ENCODE measurements around the gene COL6A2. TPM values are rescaled to one million over a fixed set of nuclear protein-coding genes. Genes with fewer than 3 reads are reported as not detected.
A peak's percentile ranks its signal among the peaks of the same experiment; 100 is the strongest.
"Not testable (repeated sequence)": the region's sequence is repeated elsewhere in the genome, so short reads cannot be mapped to it uniquely, and the experiment has no call there.

COL6A2 gene
- total RNA-seq, 2 donors from 2014 or later: 10.8 to 11.3 TPM

DNA sequence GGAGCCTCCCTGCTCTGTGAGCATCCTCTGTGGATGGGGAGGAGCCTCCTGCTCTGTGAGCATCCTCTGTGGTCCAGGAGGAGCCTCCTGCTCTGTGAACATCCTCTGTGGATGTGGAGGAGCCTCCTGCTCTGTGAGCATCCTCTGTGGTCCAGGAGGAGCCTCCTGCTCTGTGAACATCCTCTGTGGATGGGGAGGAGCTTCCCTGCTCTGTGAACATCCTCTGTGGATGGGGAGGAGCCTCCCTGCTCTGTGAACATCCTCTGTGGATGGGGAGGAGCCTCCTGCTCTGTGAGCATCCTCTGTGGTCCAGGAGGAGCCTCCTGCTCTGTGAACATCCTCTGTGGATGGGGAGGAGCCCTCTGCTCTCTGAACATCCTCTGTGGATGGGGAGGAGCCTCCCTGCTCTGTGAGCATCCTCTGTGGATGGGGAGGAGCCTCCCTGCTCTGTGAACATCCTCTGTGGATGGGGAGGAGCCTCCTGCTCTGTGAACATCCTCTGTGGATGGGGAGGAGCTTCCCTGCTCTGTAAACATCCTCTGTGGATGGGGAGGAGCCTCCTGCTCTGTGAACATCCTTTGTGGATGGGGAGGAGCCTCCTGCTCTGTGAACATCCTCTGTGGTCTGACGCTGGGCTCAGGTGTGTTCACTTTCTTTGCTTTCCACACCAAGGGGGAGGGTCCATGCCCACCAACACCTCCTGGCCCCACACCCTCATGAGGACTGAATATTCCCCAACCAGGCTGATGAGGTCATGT is 72.7 kb downstream of the COL6A2 start:
- not testable (repeated sequence) for ATAC-seq (replicated peaks in 1 of 2); DNase-seq; H3K9me3 Mint-ChIP-seq; H3K36me3 Mint-ChIP-seq (ENCODE audit: insufficient read depth in 2 of 2); H3K4me3 Mint-ChIP-seq; H3K4me1 Mint-ChIP-seq (ENCODE audit: low read depth)
- H3K27me3 Mint-ChIP-seq (ENCODE audit: low read depth): peaks cover 16% of the 10 kb centered on the region
- peak overlapping the region; percentile 89 for H3K27ac Mint-ChIP-seq

DNA sequence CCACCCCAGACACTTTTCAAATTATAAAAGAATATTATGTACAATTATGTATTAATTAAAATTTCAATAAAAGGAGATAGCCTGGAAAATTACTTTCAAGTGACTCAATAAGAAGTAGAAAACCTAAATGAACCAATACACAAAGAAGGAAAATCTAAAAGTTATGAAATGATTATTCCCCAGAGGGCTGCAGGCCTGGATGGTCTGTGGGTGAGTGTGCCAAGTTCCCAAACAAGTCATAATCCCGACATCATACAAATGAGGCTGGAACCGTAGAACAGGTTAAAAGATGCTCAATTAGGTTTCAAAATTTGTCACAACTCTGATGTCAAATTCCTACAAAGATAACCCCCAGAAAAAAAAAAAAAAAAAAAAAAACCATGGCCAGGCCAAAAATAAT is 73.7 kb downstream of the COL6A2 start:
- H3K4me3 Mint-ChIP-seq: no peak overlapping the region

DNA sequence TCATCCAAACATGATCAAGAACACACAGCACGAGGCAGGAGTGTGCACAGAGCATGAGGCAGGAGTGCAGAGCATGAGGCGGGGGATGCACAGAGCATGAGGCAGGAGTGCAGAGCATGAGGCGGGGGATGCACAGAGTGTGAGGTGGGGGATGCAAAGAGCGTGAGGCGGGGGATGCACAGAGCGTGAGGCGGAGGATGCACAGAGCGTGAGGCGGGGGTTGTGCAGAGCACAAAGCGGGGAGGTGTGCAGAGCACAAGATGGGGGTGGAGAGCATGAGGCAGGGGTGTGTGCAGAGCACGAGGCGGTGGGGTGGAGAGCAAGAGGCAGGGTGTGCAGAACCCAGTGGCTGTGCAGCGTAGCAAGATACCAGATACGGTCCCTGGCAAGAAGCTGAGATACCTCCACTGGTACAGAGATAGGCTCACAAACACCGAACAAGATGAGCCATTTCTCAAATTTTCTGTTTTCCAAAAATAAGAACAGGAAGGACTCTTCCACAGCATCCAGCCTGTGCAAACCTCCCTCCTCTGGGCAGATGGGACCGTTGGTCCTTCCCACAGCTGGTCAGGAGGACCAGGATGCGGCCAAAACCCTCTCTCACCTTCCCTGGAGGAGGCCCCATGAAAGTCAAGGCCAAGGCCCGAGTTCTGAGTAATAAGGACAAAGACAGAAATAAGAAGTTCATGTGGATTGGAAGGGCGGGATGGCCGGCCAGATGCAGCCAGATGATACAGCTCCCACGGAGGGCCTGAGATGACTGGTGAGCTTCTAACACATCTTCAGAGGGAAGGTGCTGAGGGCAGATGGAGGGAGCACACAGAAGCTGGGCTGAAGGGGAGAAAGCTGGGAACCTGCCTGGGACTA is 74.3 kb downstream of the COL6A2 start:
- H3K4me1 Mint-ChIP-seq (ENCODE audit: low read depth): no peaks in the 10 kb centered on the region
- peaks cover 8 to 12% of the 10 kb centered on the region in 2 donors for H3K9me3 Mint-ChIP-seq
- no peak overlapping the region for H3K4me3 Mint-ChIP-seq
- ATAC-seq (replicated peaks in 1 of 2) (no peak), DNase-seq (no peak)
- no peak overlapping the region for H3K27ac Mint-ChIP-seq
- peaks cover 25% of the 10 kb centered on the region for H3K27me3 Mint-ChIP-seq (ENCODE audit: low read depth)
- peaks cover 6 to 13% of the 10 kb centered on the region in 2 donors for H3K36me3 Mint-ChIP-seq (ENCODE audit: insufficient read depth in 2 of 2)

More for the DNA sequence above, 73.7 kb downstream of the COL6A2 start:
- ATAC-seq (replicated peaks in 1 of 2): no peak
- no peak for DNase-seq
- Mint-ChIP-seq H3K27me3 (ENCODE audit: low read depth) (peaks cover 25% of the 10 kb centered on the region), H3K27ac (no peak overlapping the region), H3K4me1 (ENCODE audit: low read depth) (no peaks in the 10 kb centered on the region), H3K36me3 (ENCODE audit: insufficient read depth in 2 of 2) (peaks cover 6 to 13% of the 10 kb centered on the region in 2 donors), H3K9me3 (peaks cover 8 to 12% of the 10 kb centered on the region in 2 donors)

DNA sequence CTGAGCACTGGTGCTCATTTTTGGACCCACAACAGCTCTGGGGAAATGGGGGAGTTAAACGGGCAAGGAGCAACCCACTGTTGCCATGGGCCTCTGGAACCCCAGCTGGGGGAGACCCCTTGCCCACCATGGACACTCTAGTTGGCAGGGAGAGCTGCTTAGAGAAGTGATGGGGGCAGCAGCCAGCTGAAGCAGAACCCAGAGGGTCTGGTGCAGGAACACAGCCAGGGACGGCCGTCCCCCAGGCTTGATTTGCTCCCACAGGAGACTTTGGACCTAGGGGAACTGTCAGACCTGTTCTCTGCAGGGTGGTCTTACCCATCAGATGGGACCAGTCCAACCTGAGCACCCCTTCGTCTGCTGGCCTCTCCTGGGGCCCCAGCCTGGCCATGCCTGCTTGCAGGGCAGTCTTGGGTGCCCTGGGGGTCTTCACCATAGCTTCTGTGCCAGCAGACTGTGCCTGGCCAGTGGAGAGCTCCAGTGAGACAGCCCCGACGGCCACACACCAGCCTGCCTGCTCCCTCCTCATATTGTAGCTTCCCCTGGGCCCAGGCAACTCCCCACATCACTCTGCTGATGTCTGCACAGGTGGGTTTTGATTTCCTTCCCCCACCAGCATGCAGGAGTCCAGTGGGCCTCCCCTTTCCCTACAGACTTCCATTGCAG is 75.1 kb downstream of the COL6A2 start:
- DNase-seq (no peak), ATAC-seq (replicated peaks in 1 of 2) (no peak)
- H3K9me3 Mint-ChIP-seq: peaks cover 9 to 14% of the 10 kb centered on the region in 2 donors
- peaks cover 25% of the 10 kb centered on the region for H3K27me3 Mint-ChIP-seq (ENCODE audit: low read depth)
- H3K4me1 Mint-ChIP-seq (ENCODE audit: low read depth): no peaks in the 10 kb centered on the region
- H3K4me3 Mint-ChIP-seq: no peak overlapping the region
- no peak overlapping the region for H3K27ac Mint-ChIP-seq
- H3K36me3 Mint-ChIP-seq (ENCODE audit: insufficient read depth in 2 of 2): peaks cover 6 to 14% of the 10 kb centered on the region in 2 donors

DNA sequence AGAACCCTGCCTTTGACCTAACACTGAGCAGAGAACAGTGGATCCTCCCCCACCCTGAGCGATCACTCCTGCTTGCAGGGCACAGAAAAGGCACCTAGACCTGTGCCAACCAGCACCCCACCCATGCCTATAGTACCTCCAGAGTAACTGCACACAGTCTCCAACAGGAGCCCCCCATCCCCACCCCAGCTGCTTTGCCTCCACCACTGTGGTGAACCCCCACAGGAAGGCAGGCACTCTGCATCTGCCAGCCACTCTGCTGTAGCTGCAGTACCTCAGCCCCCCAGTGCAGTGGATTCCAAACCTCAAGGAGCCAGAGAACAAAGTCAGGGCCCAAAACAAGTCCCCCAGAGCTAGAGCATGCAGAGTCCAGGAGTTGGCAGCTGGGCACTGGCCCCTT is 75.7 kb downstream of the COL6A2 start:
- peaks cover 25% of the 10 kb centered on the region for H3K27me3 Mint-ChIP-seq (ENCODE audit: low read depth)
- H3K36me3 Mint-ChIP-seq (ENCODE audit: insufficient read depth in 2 of 2): peaks cover 6 to 14% of the 10 kb centered on the region in 2 donors
- no peak for DNase-seq
- H3K4me3 Mint-ChIP-seq: no peak overlapping the region
- H3K27ac Mint-ChIP-seq: no peak overlapping the region
- H3K9me3 Mint-ChIP-seq: peaks cover 9 to 14% of the 10 kb centered on the region in 2 donors
- no peaks in the 10 kb centered on the region for H3K4me1 Mint-ChIP-seq (ENCODE audit: low read depth)
- no peak for ATAC-seq (replicated peaks in 1 of 2)

DNA sequence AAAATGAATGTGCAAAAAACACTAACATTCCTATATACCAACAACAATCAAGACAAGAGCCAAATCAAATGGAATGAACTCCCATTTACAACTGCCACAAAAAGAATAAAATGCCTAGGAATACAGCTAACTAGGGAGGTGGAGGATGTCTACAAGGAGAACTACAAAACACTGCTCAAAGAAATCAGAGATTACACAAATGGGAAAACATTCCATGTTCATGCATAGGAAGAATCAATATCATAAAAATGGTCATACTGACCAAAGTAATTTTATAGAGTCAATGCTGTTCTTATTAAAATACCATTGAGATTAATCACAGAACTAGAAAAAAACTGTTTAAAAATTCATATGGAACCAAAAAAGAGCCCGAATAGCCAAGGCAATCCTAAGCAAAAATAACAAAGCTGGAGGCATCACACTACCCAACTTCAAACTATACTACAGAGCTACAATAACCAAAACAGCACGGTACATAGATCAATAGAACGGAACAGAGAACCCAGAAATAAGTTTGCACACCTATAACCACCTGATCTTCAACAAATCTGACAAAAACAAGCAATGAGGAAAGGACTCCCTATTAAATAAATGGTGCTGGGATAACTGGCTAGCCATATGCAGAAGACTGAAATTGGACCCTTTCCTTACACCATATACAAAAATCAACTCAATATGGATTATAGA is 78.7 kb downstream of the COL6A2 start:
- not testable (repeated sequence) for H3K27ac Mint-ChIP-seq; H3K4me3 Mint-ChIP-seq; H3K4me1 Mint-ChIP-seq (ENCODE audit: low read depth); ATAC-seq (replicated peaks in 1 of 2); DNase-seq
- peaks cover 9 to 14% of the 10 kb centered on the region in 2 donors for H3K9me3 Mint-ChIP-seq
- peaks cover 25% of the 10 kb centered on the region for H3K27me3 Mint-ChIP-seq (ENCODE audit: low read depth)
- H3K36me3 Mint-ChIP-seq (ENCODE audit: insufficient read depth in 2 of 2): peaks cover 6 to 14% of the 10 kb centered on the region in 2 donors

DNA sequence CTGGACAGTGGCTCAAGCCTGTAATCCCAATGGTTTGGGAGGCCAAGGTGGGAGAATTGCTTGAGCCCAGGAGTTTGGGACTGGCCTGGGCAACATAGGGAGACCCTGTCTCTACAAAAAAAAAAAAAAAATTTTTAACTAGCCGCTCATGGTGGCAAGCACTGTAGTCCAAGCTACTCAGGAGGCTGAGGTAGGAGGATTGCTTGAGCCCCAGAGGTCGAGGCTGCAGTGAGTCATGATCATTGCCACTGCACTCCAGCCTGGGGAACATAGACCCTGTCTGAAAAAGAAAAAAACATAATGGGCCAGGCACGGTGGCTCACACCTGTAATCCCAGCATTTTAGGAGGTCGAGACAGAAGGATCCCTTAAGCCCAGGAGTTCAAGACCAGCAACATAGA is 81.0 kb downstream of the COL6A2 start:
- H3K36me3 Mint-ChIP-seq (ENCODE audit: insufficient read depth in 2 of 2): peaks cover 6 to 14% of the 10 kb centered on the region in 2 donors
- H3K9me3 Mint-ChIP-seq: peaks cover 9 to 14% of the 10 kb centered on the region in 2 donors
- ATAC-seq (replicated peaks in 1 of 2) (no peak), DNase-seq (no peak)
- H3K27ac Mint-ChIP-seq: no peak overlapping the region
- H3K27me3 Mint-ChIP-seq (ENCODE audit: low read depth): peaks cover 25% of the 10 kb centered on the region
- no peak overlapping the region for H3K4me3 Mint-ChIP-seq
- H3K4me1 Mint-ChIP-seq (ENCODE audit: low read depth): no peaks in the 10 kb centered on the region

Other genes starting within 250 kb of the COL6A2 start
- gene COL6A1, start 116.3 kb upstream of the COL6A2 start, total RNA-seq: 1 to 10 TPM; 1.7 to 2.8 TPM
- gene FTCD, start 57.5 kb downstream of the COL6A2 start, total RNA-seq: under 1 TPM; 0.74 to 1.00 TPM
- 10 to 100 TPM in 1 of 2 donors, 1 to 10 TPM in 1; 2.6 to 12.9 TPM for gene SPATC1L, start 86.3 kb downstream of the COL6A2 start, total RNA-seq
- 10 to 100 TPM; 18.9 to 22.4 TPM for gene LSS, start 130.7 kb downstream of the COL6A2 start, total RNA-seq
- gene MCM3AP, start 187.5 kb downstream of the COL6A2 start, total RNA-seq: 100 to 1,000 TPM; 120 to 121 TPM
- 10 to 100 TPM; 22.3 to 25.7 TPM for gene YBEY, start 188.2 kb downstream of the COL6A2 start, total RNA-seq
- 10 to 100 TPM; 37.5 to 39.8 TPM for gene C21orf58, start 225.8 kb downstream of the COL6A2 start, total RNA-seq
- 10 to 100 TPM; 69.6 to 83.5 TPM for gene PCNT, start 226.0 kb downstream of the COL6A2 start, total RNA-seq